Testis (tissue), 2 donors: ENCODE results near the gene IL7R.

Experiments used
- POLR2A ChIP-seq: fragments of 450-650 bp; IDR thresholded peaks from one replicate; pipeline ENCODE4 v1.6.1; 2017; ENCODE audit warnings: antibody characterized with exemption, mild to moderate bottlenecking, moderate library complexity
- TF ChIP-seq, protein P1 (sequence below), 3 experiments: fragments of 450-650 bp in 2 of 3; fragments of 200-600 bp in 1 of 3; sonication (generic) in 1 of 3; IDR thresholded peaks; one replicate each; pipeline ENCODE4 v1.5.1; 2016 to 2019; ENCODE audit warnings: antibody characterized with exemption in 3 of 3, mild to moderate bottlenecking in 2 of 3, moderate library complexity in 1 of 3

DNA sequence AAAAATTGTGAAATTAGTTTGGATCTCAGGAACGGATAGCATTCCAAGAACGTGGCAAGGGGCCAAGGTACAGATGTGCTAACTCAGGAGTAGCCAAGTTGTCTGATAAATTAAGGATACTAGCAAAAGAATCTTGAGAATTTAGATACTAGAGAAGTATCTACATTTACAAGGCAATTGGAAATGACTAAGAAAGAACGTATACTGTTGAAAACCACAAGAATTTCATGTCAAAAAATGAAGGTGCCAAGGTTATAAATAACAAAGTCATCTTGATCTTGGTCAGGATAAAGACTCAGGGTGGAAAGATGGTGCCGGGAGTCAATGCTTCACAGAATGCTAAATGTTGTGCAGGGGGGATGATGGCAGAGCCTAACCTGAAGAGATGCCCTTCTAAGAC is 62.5 kb downstream of the IL7R start:
- TF ChIP-seq, protein P1, sequence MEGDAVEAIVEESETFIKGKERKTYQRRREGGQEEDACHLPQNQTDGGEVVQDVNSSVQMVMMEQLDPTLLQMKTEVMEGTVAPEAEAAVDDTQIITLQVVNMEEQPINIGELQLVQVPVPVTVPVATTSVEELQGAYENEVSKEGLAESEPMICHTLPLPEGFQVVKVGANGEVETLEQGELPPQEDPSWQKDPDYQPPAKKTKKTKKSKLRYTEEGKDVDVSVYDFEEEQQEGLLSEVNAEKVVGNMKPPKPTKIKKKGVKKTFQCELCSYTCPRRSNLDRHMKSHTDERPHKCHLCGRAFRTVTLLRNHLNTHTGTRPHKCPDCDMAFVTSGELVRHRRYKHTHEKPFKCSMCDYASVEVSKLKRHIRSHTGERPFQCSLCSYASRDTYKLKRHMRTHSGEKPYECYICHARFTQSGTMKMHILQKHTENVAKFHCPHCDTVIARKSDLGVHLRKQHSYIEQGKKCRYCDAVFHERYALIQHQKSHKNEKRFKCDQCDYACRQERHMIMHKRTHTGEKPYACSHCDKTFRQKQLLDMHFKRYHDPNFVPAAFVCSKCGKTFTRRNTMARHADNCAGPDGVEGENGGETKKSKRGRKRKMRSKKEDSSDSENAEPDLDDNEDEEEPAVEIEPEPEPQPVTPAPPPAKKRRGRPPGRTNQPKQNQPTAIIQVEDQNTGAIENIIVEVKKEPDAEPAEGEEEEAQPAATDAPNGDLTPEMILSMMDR (IDR thresholded peaks at IDR 0.05): no peak
- no peak for TF ChIP-seq POLR2A
